Measurements from ENCODE around the gene STXBP6. TPM values are rescaled to one million over a fixed set of nuclear protein-coding genes. Genes with fewer than 3 reads are reported as not detected.

Gene STXBP6
- total RNA-seq, 1 experiment from 2014 or later: 32.2 TPM

- CTCF ChIA-PET: interaction anchor here (0.7 kb wide), 1 partner anchor 14 kb away, joined by 5 read pairs; no protein-coding TSS in a partner anchor
- peak; percentile 38 to 42 for DNase-seq
Measured at GRCh38 chr14:24888532-24888931, 161.4 kb downstream of the STXBP6 start.

GRCh38 chr14:24887623-24888304, 162.2 kb downstream of the STXBP6 start:
- POLR2A ChIA-PET: no interaction called here
- H3K4me3 Mint-ChIP-seq (ENCODE audit: unreplicated experiment): no peak overlapping the region
- intact Hi-C loops (cut with micrococcal nuclease; ENCODE audit: unreplicated experiment): loop anchor here (5.0 kb wide), 1 partner anchor 70 kb away; no protein-coding TSS in a partner anchor
- peaks cover 47% of the 10 kb centered on the region for H3K4me1 Mint-ChIP-seq (ENCODE audit: low read depth, unreplicated experiment)
- Histone ChIP-seq H3K4me3 (ENCODE audit: low read depth, low read length) (no peak overlapping the region), H3K9me3 (peaks cover 12% of the 10 kb centered on the region), H3K36me3 (ENCODE audit: control insufficient read depth, insufficient read depth, low read length) (no peaks in the 10 kb centered on the region), H3K27me3 (replicated peaks; ENCODE audit: control insufficient read depth, insufficient read depth, low read length) (no peaks in the 10 kb centered on the region), H3K4me1 (peaks cover 42% of the 10 kb centered on the region)
- H3K36me3 Mint-ChIP-seq (ENCODE audit: insufficient read depth, unreplicated experiment): peaks cover 11% of the 10 kb centered on the region
- no peaks in the 10 kb centered on the region for H3K27me3 Mint-ChIP-seq (ENCODE audit: insufficient read depth, unreplicated experiment)
- BruUV-seq (replicated peaks): no TSS peak
- H3K27ac Mint-ChIP-seq (ENCODE audit: unreplicated experiment): peak overlapping the region; percentile 70
- H3K9me3 Mint-ChIP-seq (ENCODE audit: unreplicated experiment): peaks cover 39% of the 10 kb centered on the region
- CTCF ChIA-PET: interaction anchor here (0.7 kb wide), 1 partner anchor 14 kb away, joined by 5 read pairs; no protein-coding TSS in a partner anchor
- DNase-seq: no peak
- TF ChIP-seq CTCF (IDR thresholded peaks at IDR 0.05; ENCODE audit: insufficient read depth in 1 of 2, low read depth in 1 of 2, low read length in 1 of 2, severe bottlenecking in 1 of 2, unreplicated experiment in 1 of 2): no peak

More at GRCh38 chr14:24888532-24888931, 161.4 kb downstream of the STXBP6 start:
- no peak overlapping the region for H3K4me3 Mint-ChIP-seq (ENCODE audit: unreplicated experiment)
- no peak for TF ChIP-seq CTCF (IDR thresholded peaks at IDR 0.05; ENCODE audit: insufficient read depth in 1 of 2, low read depth in 1 of 2, low read length in 1 of 2, severe bottlenecking in 1 of 2, unreplicated experiment in 1 of 2)
- peaks cover 47% of the 10 kb centered on the region for H3K4me1 Mint-ChIP-seq (ENCODE audit: low read depth, unreplicated experiment)
- H3K27me3 ChIP-seq (replicated peaks; ENCODE audit: control insufficient read depth, insufficient read depth, low read length): no peaks in the 10 kb centered on the region
- H3K4me1 ChIP-seq: peaks cover 42% of the 10 kb centered on the region
- no TSS peak for BruUV-seq (replicated peaks)
- no peak overlapping the region for H3K4me3 ChIP-seq (ENCODE audit: low read depth, low read length)
- intact Hi-C loops (cut with micrococcal nuclease; ENCODE audit: unreplicated experiment): loop anchor here (5.0 kb wide), 1 partner anchor 71 kb away; no protein-coding TSS in a partner anchor
- peaks cover 39% of the 10 kb centered on the region for H3K9me3 Mint-ChIP-seq (ENCODE audit: unreplicated experiment)
- H3K27me3 Mint-ChIP-seq (ENCODE audit: insufficient read depth, unreplicated experiment): no peaks in the 10 kb centered on the region
- peaks cover 11% of the 10 kb centered on the region for H3K36me3 Mint-ChIP-seq (ENCODE audit: insufficient read depth, unreplicated experiment)
- peaks cover 12% of the 10 kb centered on the region for H3K9me3 ChIP-seq
- peak overlapping the region; percentile 70 for H3K27ac Mint-ChIP-seq (ENCODE audit: unreplicated experiment)
- H3K36me3 ChIP-seq (ENCODE audit: control insufficient read depth, insufficient read depth, low read length): no peaks in the 10 kb centered on the region
- POLR2A ChIA-PET: no interaction called here

- no peaks in the 10 kb centered on the region for H3K27me3 Mint-ChIP-seq (ENCODE audit: insufficient read depth, unreplicated experiment)
- no TSS peak for BruUV-seq (replicated peaks)
- H3K4me3 ChIP-seq (ENCODE audit: low read depth, low read length): no peak overlapping the region
- ChIA-PET POLR2A (interaction anchor here (1.0 kb wide), 1 partner anchor 24 kb away, joined by 3 read pairs; no protein-coding TSS in a partner anchor), CTCF (interaction anchor here (1.0 to 1.4 kb wide), 4 partner anchors 10 to 79 kb away, joined by 3 to 5 read pairs (median 4); no protein-coding TSS in a partner anchor)
- peak overlapping the region; percentile 57 for H3K27ac Mint-ChIP-seq (ENCODE audit: unreplicated experiment)
- peaks cover 42% of the 10 kb centered on the region for H3K4me1 ChIP-seq
- no peak overlapping the region for H3K4me3 Mint-ChIP-seq (ENCODE audit: unreplicated experiment)
- intact Hi-C loops (cut with micrococcal nuclease; ENCODE audit: unreplicated experiment): loop anchor here (1.0 to 5.0 kb wide), 2 partner anchors 68 to 94 kb away; no protein-coding TSS in a partner anchor
- H3K27me3 ChIP-seq (replicated peaks; ENCODE audit: control insufficient read depth, insufficient read depth, low read length): no peaks in the 10 kb centered on the region
- peaks cover 36% of the 10 kb centered on the region for H3K4me1 Mint-ChIP-seq (ENCODE audit: low read depth, unreplicated experiment)
- H3K9me3 Mint-ChIP-seq (ENCODE audit: unreplicated experiment): peaks cover 19% of the 10 kb centered on the region
- DNase-seq: peak; percentile 66 to 70
- no peaks in the 10 kb centered on the region for H3K36me3 ChIP-seq (ENCODE audit: control insufficient read depth, insufficient read depth, low read length)
- H3K9me3 ChIP-seq: peaks cover 2% of the 10 kb centered on the region; the same call in 1 of the 2 replicates
- no peak for TF ChIP-seq CTCF (IDR thresholded peaks at IDR 0.05; ENCODE audit: insufficient read depth in 1 of 2, low read depth in 1 of 2, low read length in 1 of 2, severe bottlenecking in 1 of 2, unreplicated experiment in 1 of 2)
- H3K36me3 Mint-ChIP-seq (ENCODE audit: insufficient read depth, unreplicated experiment): peaks cover 6% of the 10 kb centered on the region
Measured at GRCh38 chr14:24885410-24885913, 164.5 kb downstream of the STXBP6 start.

All from Caco-2 (cell line).